HCT116 (cell line): ENCODE results near the gene TTYH2. TPM values are rescaled to one million over a fixed set of nuclear protein-coding genes. Genes with fewer than 3 reads are reported as not detected.
"Not testable (repeated sequence)": the region's sequence is repeated elsewhere in the genome, so short reads cannot be mapped to it uniquely, and the experiment has no call there.

Experiments used
- ATAC-seq: fragments of 200-7000 bp; cut with Tn5 transposase; 2 replicates; pipeline ENCODE4 v1.9.1; 2020; ENCODE audit warnings: mild to moderate bottlenecking, moderate library complexity
- BruUV-seq: library from RNA; stranded (reverse); fragments of 400-500 nt; replicated peaks from 2 replicates; lab custom pipeline; 2021; lab: Mats Ljungman, UMichigan
- CTCF ChIA-PET: fragments of 300-600 bp; sonication (Branson Sonifier 250); formaldehyde crosslinking; loops from one replicate; lab custom pipeline; 2021; ENCODE audit warnings: antibody characterized with exemption; lab: Charles Lee
- POLR2A ChIA-PET: fragments of 300-600, 350-600 bp; sonication (Branson Sonifier 250); formaldehyde crosslinking; loops from one replicate; lab custom pipeline; 2021; ENCODE audit warnings: antibody characterized with exemption; lab: Charles Lee
- RAD21 ChIA-PET, 2 experiments: fragments of 300-600 bp; sonication (Branson Sonifier 250); formaldehyde crosslinking; loops; one replicate each; lab custom pipeline; 2023; ENCODE audit warnings: low total read pairs in 2 of 2; ENCODE audit not compliant: uncharacterized antibody in 2 of 2, unreplicated experiment in 2 of 2, low non-redundant PET in 1 of 2; lab: Charles Lee
- DNase-seq: peaks from one replicate; pipeline ENCODE4 v3.0.0-alpha.2; 2010; ENCODE audit warnings: low read depth, low spot score
- H2AFZ ChIP-seq: fragments of 200-600 bp; shearing (Covaris generic), sonication (generic); 2 replicates; pipeline ENCODE4 v1.6.1; 2017; ENCODE audit warnings: low read depth, mixed run types, mixed read lengths, antibody characterized with exemption, low read length; ENCODE audit not compliant: poor library complexity, severe bottlenecking
- H3K27ac ChIP-seq: 2 replicates; pipeline ENCODE4 v1.5.1; 2012; ENCODE audit warnings: low read depth, low read length
- H3K27me3 ChIP-seq: fragments of 200-600 bp; sonication (generic); 2 replicates; pipeline ENCODE4 v1.6.1; 2016; ENCODE audit warnings: mixed run types, low read length, mixed read lengths; ENCODE audit not compliant: insufficient read depth
- H3K36me3 ChIP-seq, 2 experiments: fragments of 200-500 bp in 1 of 2; fragments of 200-600 bp in 1 of 2; sonication (Bioruptor generic) in 1 of 2; sonication (generic) in 1 of 2; 2 replicates each; pipeline versions ENCODE4 v1.5.1 to v1.6.1; 2014 to 2016; ENCODE audit warnings: low read length in 2 of 2, inconsistent platforms in 1 of 2, mixed read lengths in 1 of 2, mixed run types in 1 of 2; ENCODE audit not compliant: insufficient read depth in 2 of 2, control insufficient read depth in 1 of 2
- H3K4me1 ChIP-seq, 2 experiments: fragments of 200-600 bp in 1 of 2; sonication (generic) in 1 of 2; 2 replicates each; pipeline versions ENCODE4 v1.5.1 to v1.6.1; 2012 to 2017; ENCODE audit warnings: low read length in 2 of 2, inconsistent platforms in 1 of 2, mild to moderate bottlenecking in 1 of 2, mixed read lengths in 1 of 2, mixed run types in 1 of 2, moderate library complexity in 1 of 2; ENCODE audit not compliant: insufficient read depth in 2 of 2, control insufficient read depth in 1 of 2
- H3K4me2 ChIP-seq: fragments of 200-600 bp; sonication (generic); 2 replicates; pipeline ENCODE4 v1.6.1; 2017; ENCODE audit warnings: mixed run types, low read length, mixed read lengths
- H3K4me3 ChIP-seq, 2 experiments: fragments of 200-600 bp in 1 of 2; sonication (generic) in 1 of 2; replicated peaks in 1 of 2; 2 replicates each; pipeline ENCODE4 v1.5.1; 2011 to 2016; ENCODE audit warnings: low read length in 2 of 2, control low read depth in 1 of 2, low read depth in 1 of 2, mild to moderate bottlenecking in 1 of 2, mixed read lengths in 1 of 2, mixed run types in 1 of 2
- H3K79me2 ChIP-seq: fragments of 200-600 bp; sonication (generic); 2 replicates; pipeline ENCODE4 v1.6.1; 2017; ENCODE audit warnings: mild to moderate bottlenecking, mixed run types, low read length, moderate library complexity, mixed read lengths; ENCODE audit not compliant: insufficient read depth
- H3K9ac ChIP-seq: fragments of 200-600 bp; sonication (generic); 2 replicates; pipeline ENCODE4 v1.6.1; 2016; ENCODE audit warnings: low read length, mixed read lengths
- H3K9me2 ChIP-seq: fragments of 200-600 bp; sonication (generic), shearing (Covaris generic); 2 replicates; pipeline ENCODE4 v1.6.1; 2017; ENCODE audit warnings: mixed run types, mild to moderate bottlenecking, moderate library complexity; ENCODE audit not compliant: insufficient read depth
- H3K9me3 ChIP-seq, 2 experiments: fragments of 200-500 bp in 1 of 2; fragments of 200-600 bp in 1 of 2; sonication (Bioruptor generic) in 1 of 2; sonication (generic) in 1 of 2; 2 replicates each; pipeline ENCODE4 v1.6.1; 2014 to 2017; ENCODE audit warnings: low read length in 2 of 2, mixed read lengths in 2 of 2, inconsistent platforms in 1 of 2, low read depth in 1 of 2, mild to moderate bottlenecking in 1 of 2, mixed run types in 1 of 2, moderate library complexity in 1 of 2; ENCODE audit not compliant: control insufficient read depth in 1 of 2, insufficient read depth in 1 of 2
- H4K20me1 ChIP-seq: fragments of 200-600 bp; sonication (generic), shearing (Covaris generic); 2 replicates; pipeline ENCODE4 v1.6.1; 2017; ENCODE audit warnings: mixed run types, mild to moderate bottlenecking, moderate library complexity; ENCODE audit not compliant: insufficient read depth
- SRF ChIP-seq: IDR thresholded peaks from 2 replicates; pipeline ENCODE4 v1.6.1; 2012; ENCODE audit warnings: low read depth
- intact Hi-C: fragments of 100-400 bp; cut with micrococcal nuclease; formaldehyde crosslinking; loops from 2 replicates; pipeline ENCODE4 v1.10.0; 2022
- total RNA-seq: library from RNA; stranded (reverse); gene quantifications from one replicate; pipeline ENCODE4 v1.2.1, GENCODE V29; 2021; ENCODE audit not compliant: unreplicated experiment

Gene TTYH2
- total RNA-seq, 1 experiment from 2014 or later = 10.8 TPM

DNA sequence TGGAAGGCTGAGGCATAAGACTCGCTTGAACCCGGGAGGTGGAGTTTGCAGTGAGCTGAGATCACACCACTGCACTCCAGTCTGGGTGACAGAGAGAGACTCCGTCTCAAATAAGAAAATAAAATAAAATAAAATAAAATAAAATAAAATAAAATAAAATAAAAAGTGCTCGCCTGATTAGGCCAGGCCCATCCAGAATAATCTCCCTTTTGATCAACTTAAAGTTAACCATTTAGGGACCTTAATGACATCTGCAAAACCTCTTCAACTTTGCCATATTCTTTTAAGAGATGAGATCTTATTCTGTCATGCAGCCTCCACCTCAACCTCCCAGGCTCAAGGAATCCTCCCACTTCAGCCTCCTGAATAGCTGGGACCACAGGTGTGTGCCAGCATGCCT, 24.7 kb upstream of the TTYH2 start:
- H3K4me1 ChIP-seq, DNase-seq, H4K20me1 ChIP-seq, RAD21 ChIA-PET, H3K36me3 ChIP-seq, H3K9me2 ChIP-seq, intact Hi-C loops, H3K27ac ChIP-seq, H2AFZ ChIP-seq, H3K9me3 ChIP-seq, ATAC-seq, BruUV-seq, H3K79me2 ChIP-seq, H3K9ac ChIP-seq, H3K4me3 ChIP-seq, H3K4me2 ChIP-seq, POLR2A ChIA-PET: not testable (repeated sequence)
- peaks cover 13% of the 10 kb centered on the region; the same call in 1 of the 2 replicates for H3K27me3 ChIP-seq
- CTCF ChIA-PET = interaction anchor here (1.7 to 5.6 kb wide), 2 partner anchors 10 to 15 kb away, joined by 4 to 55 read pairs; partner anchors contain the start of gene RPL38

DNA sequence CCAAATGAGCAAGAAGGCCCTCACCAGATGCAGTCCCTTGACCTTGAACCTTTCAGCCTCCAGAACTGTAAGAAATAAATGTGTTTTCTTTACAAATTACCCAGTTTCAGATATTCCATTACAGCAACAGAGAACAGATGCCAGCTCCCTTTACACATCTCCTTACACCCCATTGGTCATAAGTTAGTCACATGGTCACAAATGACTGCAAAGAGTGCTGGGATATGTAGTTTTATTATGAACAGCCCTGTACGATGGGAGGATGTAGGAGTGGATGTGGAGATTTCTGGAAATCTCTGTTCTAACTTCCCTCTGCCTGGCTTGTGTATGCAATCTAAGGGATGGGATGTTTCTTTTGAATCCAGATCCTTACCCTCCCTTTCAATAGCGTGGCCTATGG, 23.2 kb upstream of the TTYH2 start:
- ATAC-seq = peak; percentile 97
- no peaks in the 10 kb centered on the region for H3K36me3 ChIP-seq
- ChIA-PET CTCF (interaction anchor here (0.8 to 5.6 kb wide), 3 partner anchors 9 to 13 kb away, joined by 3 to 55 read pairs (median 5); partner anchors contain the start of gene RPL38), POLR2A (interaction anchor here (0.6 kb wide), 1 partner anchor 13 kb away, joined by 6 read pairs; the partner anchor contains the start of gene RPL38)
- intact Hi-C loops = no loop called here
- H4K20me1 ChIP-seq = no peaks in the 10 kb centered on the region
- H3K9me2 ChIP-seq = no peaks in the 10 kb centered on the region
- H3K9ac ChIP-seq = no peak overlapping the region
- no TSS peak for BruUV-seq
- no peaks in the 10 kb centered on the region for H3K4me1 ChIP-seq
- H2AFZ ChIP-seq = peak overlapping the region; percentile 37
- H3K9me3 ChIP-seq = no peaks in the 10 kb centered on the region
- no peak overlapping the region for H3K27ac ChIP-seq
- no peak for TF ChIP-seq SRF
- TF ChIP-seq, all 23 proteins: peak for 0
- peak; percentile 66 for DNase-seq
- H3K27me3 ChIP-seq = peaks cover 24% of the 10 kb centered on the region; the same call in 1 of the 2 replicates
- H3K79me2 ChIP-seq = no peaks in the 10 kb centered on the region
- peak overlapping the region; percentile 24 for H3K4me2 ChIP-seq
- no peak overlapping the region for H3K4me3 ChIP-seq
- RAD21 ChIA-PET = no interaction called here
